ENCODE measurements around the gene ABCD1. TPM values are rescaled to one million over a fixed set of nuclear protein-coding genes. Genes with fewer than 3 reads are reported as not detected.

ABCD1 gene
- total RNA-seq, 1 donor from 2014 or later: 27.2 TPM

DNA sequence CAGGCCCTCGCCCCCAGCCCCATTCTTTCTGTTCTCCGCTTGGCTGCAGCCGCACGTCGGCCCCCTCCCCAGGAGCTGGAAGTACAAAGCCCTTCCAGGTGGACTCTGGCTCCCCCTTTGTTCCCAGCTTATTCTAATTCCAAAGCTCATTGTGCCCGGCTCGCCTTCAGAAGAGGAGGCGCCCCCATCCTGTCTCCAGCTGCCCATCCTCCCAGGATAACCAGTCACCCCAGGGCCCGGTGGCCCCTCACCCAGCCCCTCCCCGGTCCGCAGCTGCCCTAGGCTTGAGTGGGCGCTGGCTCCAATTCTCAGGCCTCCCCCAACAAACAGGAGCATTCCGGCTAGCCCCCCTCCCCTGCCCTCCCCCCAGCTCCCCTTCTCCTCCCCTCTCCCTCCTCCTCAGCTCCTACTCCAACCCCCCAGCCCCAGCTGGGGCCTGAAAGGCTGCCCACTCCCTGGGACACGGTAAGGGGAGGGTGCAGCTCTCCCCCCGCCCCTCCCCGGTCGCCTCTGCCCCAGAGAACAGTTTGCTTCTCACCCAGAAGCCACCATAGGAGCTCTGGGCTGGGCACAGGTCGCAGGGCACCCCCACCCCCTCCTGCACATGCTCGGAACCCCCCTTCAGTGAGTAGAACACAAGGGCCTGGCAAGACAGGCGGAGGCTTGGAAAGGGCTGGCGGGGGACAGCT is 40.0 kb upstream of the ABCD1 start:
- no peak overlapping the region for H3K27ac Mint-ChIP-seq (ENCODE audit: unreplicated experiment)
- no peak overlapping the region for H3K4me2 ChIP-seq (ENCODE audit: low read length)
- H3K4me1 ChIP-seq (ENCODE audit: insufficient read depth, low read length): peaks cover 2% of the 10 kb centered on the region
- no peaks in the 10 kb centered on the region for H3K27me3 Mint-ChIP-seq (ENCODE audit: low read depth, unreplicated experiment)
- H3K4me3 ChIP-seq (ENCODE audit: insufficient read depth, low read depth, low read length): no peak overlapping the region
- H3K4me1 Mint-ChIP-seq (ENCODE audit: low read depth, unreplicated experiment): peaks cover 2% of the 10 kb centered on the region
- H3K36me3 ChIP-seq (ENCODE audit: insufficient read depth, low read length): no peaks in the 10 kb centered on the region
- H3K27me3 ChIP-seq (ENCODE audit: insufficient read depth, low read length): no peaks in the 10 kb centered on the region
- FAIRE-seq: no peak
- H3K36me3 Mint-ChIP-seq (ENCODE audit: low read depth, unreplicated experiment): no peaks in the 10 kb centered on the region
- peaks cover 2% of the 10 kb centered on the region for H4K20me1 ChIP-seq (ENCODE audit: insufficient read depth, low read length)
- H3K27ac ChIP-seq (ENCODE audit: low read depth, low read length): no peak overlapping the region
- no peak overlapping the region for H3K9ac ChIP-seq (ENCODE audit: low read length)
- H3K9me3 ChIP-seq (ENCODE audit: insufficient read depth, low read depth, low read length): no peaks in the 10 kb centered on the region
- peaks cover under 1% of the 10 kb centered on the region for H3K79me2 ChIP-seq (ENCODE audit: insufficient read depth, low read length)
- TF ChIP-seq CTCF (IDR thresholded peaks at IDR 0.05; ENCODE audit: insufficient read depth, low read depth, low read length) (no peak), EZH2 (IDR thresholded peaks at IDR 0.05; ENCODE audit: insufficient read depth, low read length) (no peak)
- H3K4me3 Mint-ChIP-seq (ENCODE audit: unreplicated experiment): no peak overlapping the region
- DNase-seq (ENCODE audit: low read depth): no peak
- no peaks in the 10 kb centered on the region for H3K9me3 Mint-ChIP-seq (ENCODE audit: unreplicated experiment)
- H2AFZ ChIP-seq (ENCODE audit: low read depth, low read length): no peak overlapping the region

- H3K27ac ChIP-seq (ENCODE audit: low read depth, low read length): no peak overlapping the region
- FAIRE-seq: no peak
- H3K9me3 Mint-ChIP-seq (ENCODE audit: unreplicated experiment): no peaks in the 10 kb centered on the region
- H3K36me3 ChIP-seq (ENCODE audit: insufficient read depth, low read length): no peaks in the 10 kb centered on the region
- no peak overlapping the region for H2AFZ ChIP-seq (ENCODE audit: low read depth, low read length)
- H3K36me3 Mint-ChIP-seq (ENCODE audit: low read depth, unreplicated experiment): no peaks in the 10 kb centered on the region
- DNase-seq (ENCODE audit: low read depth): no peak
- H3K27me3 Mint-ChIP-seq (ENCODE audit: low read depth, unreplicated experiment): no peaks in the 10 kb centered on the region
- peaks cover 5% of the 10 kb centered on the region for H3K79me2 ChIP-seq (ENCODE audit: insufficient read depth, low read length)
- H3K27ac Mint-ChIP-seq (ENCODE audit: unreplicated experiment): no peak overlapping the region
- H3K9ac ChIP-seq (ENCODE audit: low read length): no peak overlapping the region
- no peak overlapping the region for H3K4me3 Mint-ChIP-seq (ENCODE audit: unreplicated experiment)
- no peak overlapping the region for H3K4me2 ChIP-seq (ENCODE audit: low read length)
- H3K4me1 ChIP-seq (ENCODE audit: insufficient read depth, low read length): peaks cover 8% of the 10 kb centered on the region
- no peak for TF ChIP-seq EZH2 (IDR thresholded peaks at IDR 0.05; ENCODE audit: insufficient read depth, low read length)
- TF ChIP-seq CTCF (IDR thresholded peaks at IDR 0.05; ENCODE audit: insufficient read depth, low read depth, low read length): no peak
- H4K20me1 ChIP-seq (ENCODE audit: insufficient read depth, low read length): peaks cover 7% of the 10 kb centered on the region
- peaks cover 2% of the 10 kb centered on the region for H3K4me1 Mint-ChIP-seq (ENCODE audit: low read depth, unreplicated experiment)
- no peaks in the 10 kb centered on the region for H3K9me3 ChIP-seq (ENCODE audit: insufficient read depth, low read depth, low read length)
- H3K4me3 ChIP-seq (ENCODE audit: insufficient read depth, low read depth, low read length): no peak overlapping the region
- H3K27me3 ChIP-seq (ENCODE audit: insufficient read depth, low read length): no peaks in the 10 kb centered on the region
Measured at GRCh38 chrX:153685156-153685536, 39.5 kb upstream of the ABCD1 start.

Measured in astrocyte (in vitro differentiated cells and primary cell).